GM23338 (cell line): Measurements from ENCODE around the gene FUT8. TPM values are rescaled to one million over a fixed set of nuclear protein-coding genes. Genes with fewer than 3 reads are reported as not detected.

Experiments used
- ATAC-seq: fragments of 200-7000 bp; cut with Tn5 transposase; 3 replicates; pipeline ENCODE4 v1.9.1; 2020
- DNase-seq: peaks from one replicate; pipeline ENCODE4 v3.0.0-alpha.2; 2015; ENCODE audit warnings: low spot score
- H2AFZ ChIP-seq: fragments of 200-600 bp; sonication (generic); 2 replicates; pipeline ENCODE4 v1.8.0; 2016; ENCODE audit warnings: antibody characterized with exemption, mild to moderate bottlenecking, moderate library complexity
- H3F3A ChIP-seq: fragments of 200-600 bp; sonication (generic); replicated peaks from 2 replicates; pipeline ENCODE4 v1.8.0; 2017; ENCODE audit warnings: antibody characterized with exemption, mixed run types, low read depth
- H3K27ac ChIP-seq: fragments of 200-600 bp; sonication (generic); 2 replicates; pipeline ENCODE4 v1.6.1; 2016; ENCODE audit warnings: low read depth
- H3K27me3 ChIP-seq: fragments of 200-600 bp; sonication (generic); 2 replicates; pipeline ENCODE4 v1.8.0; 2016; ENCODE audit warnings: mild to moderate bottlenecking, mixed run types, moderate library complexity; ENCODE audit not compliant: insufficient read depth
- H3K36me3 ChIP-seq: fragments of 200-600 bp; sonication (generic); 2 replicates; pipeline ENCODE4 v1.8.0; 2016; ENCODE audit warnings: mild to moderate bottlenecking; ENCODE audit not compliant: insufficient read depth
- H3K4me1 ChIP-seq: fragments of 200-600 bp; sonication (generic); 2 replicates; pipeline ENCODE4 v1.8.0; 2016; ENCODE audit warnings: mild to moderate bottlenecking, moderate library complexity; ENCODE audit not compliant: insufficient read depth
- H3K4me2 ChIP-seq: fragments of 200-600 bp; sonication (generic); 2 replicates; pipeline ENCODE4 v1.7.1; 2017; ENCODE audit warnings: mixed run types
- H3K4me3 ChIP-seq: fragments of 200-600 bp; sonication (generic); 2 replicates; pipeline ENCODE4 v1.6.1; 2016; ENCODE audit warnings: mixed run types
- H3K79me2 ChIP-seq: fragments of 200-600 bp; sonication (generic); replicated peaks from 2 replicates; pipeline ENCODE4 v1.8.0; 2017; ENCODE audit warnings: mild to moderate bottlenecking; ENCODE audit not compliant: insufficient read depth
- H3K9me2 ChIP-seq: fragments of 200-600 bp; sonication (generic); 2 replicates; pipeline ENCODE4 v1.8.0; 2017; ENCODE audit not compliant: insufficient read depth
- H4K20me1 ChIP-seq: fragments of 200-600 bp; sonication (generic); replicated peaks from 2 replicates; pipeline ENCODE4 v1.8.0; 2017; ENCODE audit warnings: mild to moderate bottlenecking; ENCODE audit not compliant: insufficient read depth
- H3K27ac Mint-ChIP-seq: 2 replicates; pipeline ENCODE4 v1.8.0; 2020; ENCODE audit warnings: inconsistent platforms, mild to moderate bottlenecking, moderate library complexity, mixed read lengths
- H3K27me3 Mint-ChIP-seq: 3 replicates; pipeline ENCODE4 v1.8.0; 2022; ENCODE audit warnings: low read depth, mild to moderate bottlenecking, moderate library complexity, mixed read lengths, inconsistent platforms; ENCODE audit not compliant: insufficient read depth, poor library complexity
- H3K36me3 Mint-ChIP-seq: 3 replicates; pipeline ENCODE4 v1.8.0; 2021; ENCODE audit warnings: low read depth, mild to moderate bottlenecking, inconsistent platforms, moderate library complexity, mixed read lengths
- H3K4me1 Mint-ChIP-seq: 3 replicates; pipeline ENCODE4 v1.8.0; 2020; ENCODE audit warnings: mild to moderate bottlenecking, inconsistent platforms, mixed read lengths
- H3K4me3 Mint-ChIP-seq: 3 replicates; pipeline ENCODE4 v1.8.0; 2021; ENCODE audit warnings: moderate library complexity, mild to moderate bottlenecking, inconsistent platforms, mixed read lengths
- H3K9me3 Mint-ChIP-seq: 3 replicates; pipeline ENCODE4 v1.8.0; 2020; ENCODE audit warnings: moderate library complexity, mild to moderate bottlenecking, inconsistent platforms, mixed read lengths
- CREB1 ChIP-seq: fragments of 250-450 bp; sonication (Bioruptor Pico); IDR thresholded peaks from 2 replicates; pipeline ENCODE4 v1.5.0; 2020; ENCODE audit warnings: low read depth, mild to moderate bottlenecking, moderate library complexity
- EZH2 ChIP-seq: fragments of 200-600 bp; sonication (generic); IDR thresholded peaks from one replicate; pipeline ENCODE4 v1.8.0; 2017; ENCODE audit warnings: antibody characterized with exemption, mild to moderate bottlenecking, low read depth; ENCODE audit not compliant: unreplicated experiment
- EZH2phosphoT487 ChIP-seq: fragments of 200-600 bp; sonication (generic); IDR thresholded peaks from one replicate; pipeline ENCODE4 v1.8.1; 2018; ENCODE audit warnings: antibody characterized with exemption; ENCODE audit not compliant: unreplicated experiment
- JUNB ChIP-seq: IDR thresholded peaks from one replicate; pipeline ENCODE4 v1.6.1; 2016; ENCODE audit warnings: antibody characterized with exemption; ENCODE audit not compliant: unreplicated experiment
- POLR2AphosphoS5 ChIP-seq: IDR thresholded peaks from 2 replicates; pipeline ENCODE4 v1.6.1; 2016; ENCODE audit warnings: antibody characterized with exemption, low read depth
- STAT1 ChIP-seq: IDR thresholded peaks from one replicate; pipeline ENCODE4 v1.6.1; 2016; ENCODE audit warnings: antibody characterized with exemption; ENCODE audit not compliant: unreplicated experiment
- ZNF114 ChIP-seq: fragments of 250-450 bp; sonication (Bioruptor Pico); IDR thresholded peaks from 2 replicates; pipeline ENCODE4 v1.5.0; 2020; ENCODE audit warnings: mild to moderate bottlenecking, moderate library complexity
- ZNF331 ChIP-seq: fragments of 250-450 bp; sonication (Bioruptor Pico); IDR thresholded peaks from 2 replicates; pipeline ENCODE4 v1.5.0; 2020; ENCODE audit warnings: low read depth, mild to moderate bottlenecking, moderate library complexity
- polyA plus RNA-seq: library from polyadenylated mRNA; unstranded; fragments of >200 nt; fragmentation: Nextera tagmentation; extraction: Ambion mirVana; gene quantifications from 2 replicates; pipeline ENCODE4 v1.2.1, GENCODE V29; 2016
- total RNA-seq: library from RNA; depleted of rRNA; stranded (reverse); fragments of >200 nt; shearing (Covaris generic); gene quantifications from 2 replicates; pipeline ENCODE4 v1.2.3, GENCODE V29; 2014
- TF ChIP-seq, protein P1 (sequence below): fragments of 250-450 bp; sonication (Bioruptor Pico); IDR thresholded peaks from 2 replicates; pipeline ENCODE4 v1.5.0; 2020; ENCODE audit warnings: mild to moderate bottlenecking, moderate library complexity
- TF ChIP-seq, protein P2 (sequence below): IDR thresholded peaks from 2 replicates; pipeline ENCODE4 v1.6.1; 2016; ENCODE audit warnings: antibody characterized with exemption
- TF ChIP-seq, protein P3 (sequence below), 2 experiments: fragments of 200-600 bp in 1 of 2; sonication (generic) in 1 of 2; conservative IDR thresholded peaks; 2 replicates each; pipeline versions ENCODE4 v1.5.1 to v1.6.1; 2016 to 2017; ENCODE audit warnings: antibody characterized with exemption in 2 of 2, low read depth in 2 of 2, mild to moderate bottlenecking in 2 of 2, moderate library complexity in 1 of 2
- TF ChIP-seq, protein P4 (sequence below): IDR thresholded peaks from one replicate; pipeline ENCODE4 v1.6.1; 2018; ENCODE audit warnings: antibody characterized with exemption; ENCODE audit not compliant: unreplicated experiment

Gene FUT8
- total and polyA plus RNA-seq, 2 experiments from 2014 or later, result 8.2 to 23.2 TPM

DNA sequence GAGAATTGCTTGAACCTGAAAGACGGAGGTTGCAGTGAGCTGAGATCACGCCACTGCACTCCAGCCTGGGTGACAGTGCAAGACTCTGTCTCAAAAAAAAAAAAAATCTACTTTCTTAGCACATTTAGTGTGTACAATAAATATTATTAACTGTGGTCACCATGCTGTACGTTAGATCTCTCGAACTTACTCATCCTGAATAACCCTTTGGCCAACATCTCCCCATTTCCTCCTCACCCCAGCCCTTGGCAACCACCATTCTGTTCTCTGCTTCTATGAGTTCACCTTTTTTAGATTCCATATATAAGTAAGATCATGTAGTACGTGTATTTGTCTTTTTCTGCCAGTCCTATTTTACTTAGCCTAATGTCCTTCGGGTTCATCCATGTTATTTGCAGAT lies 13.4 kb downstream of the FUT8 start:
- Histone ChIP-seq H3K4me3 (no peak overlapping the region), H3K27ac (no peak overlapping the region), H3K79me2 (peaks cover 21% of the 10 kb centered on the region; the same call in 1 of the 2 replicates), H3K27me3 (no peaks in the 10 kb centered on the region), H3K36me3 (no peaks in the 10 kb centered on the region), H2AFZ (no peak overlapping the region), H3K4me1 (no peaks in the 10 kb centered on the region), H3K4me2 (no peak overlapping the region), H3K9me2 (no peaks in the 10 kb centered on the region), H4K20me1 (no peaks in the 10 kb centered on the region), H3F3A (no peaks in the 10 kb centered on the region)
- Mint-ChIP-seq H3K4me3 (no peak overlapping the region), H3K27me3 (peaks cover 1% of the 10 kb centered on the region), H3K9me3 (no peaks in the 10 kb centered on the region), H3K36me3 (no peaks in the 10 kb centered on the region), H3K27ac (no peak overlapping the region), H3K4me1 (peaks cover 2% of the 10 kb centered on the region)
- ATAC-seq (no peak), DNase-seq (no peak)
- no peak for TF ChIP-seq ZNF114 (CRISPR knock-in tag)
- TF ChIP-seq, protein P1, sequence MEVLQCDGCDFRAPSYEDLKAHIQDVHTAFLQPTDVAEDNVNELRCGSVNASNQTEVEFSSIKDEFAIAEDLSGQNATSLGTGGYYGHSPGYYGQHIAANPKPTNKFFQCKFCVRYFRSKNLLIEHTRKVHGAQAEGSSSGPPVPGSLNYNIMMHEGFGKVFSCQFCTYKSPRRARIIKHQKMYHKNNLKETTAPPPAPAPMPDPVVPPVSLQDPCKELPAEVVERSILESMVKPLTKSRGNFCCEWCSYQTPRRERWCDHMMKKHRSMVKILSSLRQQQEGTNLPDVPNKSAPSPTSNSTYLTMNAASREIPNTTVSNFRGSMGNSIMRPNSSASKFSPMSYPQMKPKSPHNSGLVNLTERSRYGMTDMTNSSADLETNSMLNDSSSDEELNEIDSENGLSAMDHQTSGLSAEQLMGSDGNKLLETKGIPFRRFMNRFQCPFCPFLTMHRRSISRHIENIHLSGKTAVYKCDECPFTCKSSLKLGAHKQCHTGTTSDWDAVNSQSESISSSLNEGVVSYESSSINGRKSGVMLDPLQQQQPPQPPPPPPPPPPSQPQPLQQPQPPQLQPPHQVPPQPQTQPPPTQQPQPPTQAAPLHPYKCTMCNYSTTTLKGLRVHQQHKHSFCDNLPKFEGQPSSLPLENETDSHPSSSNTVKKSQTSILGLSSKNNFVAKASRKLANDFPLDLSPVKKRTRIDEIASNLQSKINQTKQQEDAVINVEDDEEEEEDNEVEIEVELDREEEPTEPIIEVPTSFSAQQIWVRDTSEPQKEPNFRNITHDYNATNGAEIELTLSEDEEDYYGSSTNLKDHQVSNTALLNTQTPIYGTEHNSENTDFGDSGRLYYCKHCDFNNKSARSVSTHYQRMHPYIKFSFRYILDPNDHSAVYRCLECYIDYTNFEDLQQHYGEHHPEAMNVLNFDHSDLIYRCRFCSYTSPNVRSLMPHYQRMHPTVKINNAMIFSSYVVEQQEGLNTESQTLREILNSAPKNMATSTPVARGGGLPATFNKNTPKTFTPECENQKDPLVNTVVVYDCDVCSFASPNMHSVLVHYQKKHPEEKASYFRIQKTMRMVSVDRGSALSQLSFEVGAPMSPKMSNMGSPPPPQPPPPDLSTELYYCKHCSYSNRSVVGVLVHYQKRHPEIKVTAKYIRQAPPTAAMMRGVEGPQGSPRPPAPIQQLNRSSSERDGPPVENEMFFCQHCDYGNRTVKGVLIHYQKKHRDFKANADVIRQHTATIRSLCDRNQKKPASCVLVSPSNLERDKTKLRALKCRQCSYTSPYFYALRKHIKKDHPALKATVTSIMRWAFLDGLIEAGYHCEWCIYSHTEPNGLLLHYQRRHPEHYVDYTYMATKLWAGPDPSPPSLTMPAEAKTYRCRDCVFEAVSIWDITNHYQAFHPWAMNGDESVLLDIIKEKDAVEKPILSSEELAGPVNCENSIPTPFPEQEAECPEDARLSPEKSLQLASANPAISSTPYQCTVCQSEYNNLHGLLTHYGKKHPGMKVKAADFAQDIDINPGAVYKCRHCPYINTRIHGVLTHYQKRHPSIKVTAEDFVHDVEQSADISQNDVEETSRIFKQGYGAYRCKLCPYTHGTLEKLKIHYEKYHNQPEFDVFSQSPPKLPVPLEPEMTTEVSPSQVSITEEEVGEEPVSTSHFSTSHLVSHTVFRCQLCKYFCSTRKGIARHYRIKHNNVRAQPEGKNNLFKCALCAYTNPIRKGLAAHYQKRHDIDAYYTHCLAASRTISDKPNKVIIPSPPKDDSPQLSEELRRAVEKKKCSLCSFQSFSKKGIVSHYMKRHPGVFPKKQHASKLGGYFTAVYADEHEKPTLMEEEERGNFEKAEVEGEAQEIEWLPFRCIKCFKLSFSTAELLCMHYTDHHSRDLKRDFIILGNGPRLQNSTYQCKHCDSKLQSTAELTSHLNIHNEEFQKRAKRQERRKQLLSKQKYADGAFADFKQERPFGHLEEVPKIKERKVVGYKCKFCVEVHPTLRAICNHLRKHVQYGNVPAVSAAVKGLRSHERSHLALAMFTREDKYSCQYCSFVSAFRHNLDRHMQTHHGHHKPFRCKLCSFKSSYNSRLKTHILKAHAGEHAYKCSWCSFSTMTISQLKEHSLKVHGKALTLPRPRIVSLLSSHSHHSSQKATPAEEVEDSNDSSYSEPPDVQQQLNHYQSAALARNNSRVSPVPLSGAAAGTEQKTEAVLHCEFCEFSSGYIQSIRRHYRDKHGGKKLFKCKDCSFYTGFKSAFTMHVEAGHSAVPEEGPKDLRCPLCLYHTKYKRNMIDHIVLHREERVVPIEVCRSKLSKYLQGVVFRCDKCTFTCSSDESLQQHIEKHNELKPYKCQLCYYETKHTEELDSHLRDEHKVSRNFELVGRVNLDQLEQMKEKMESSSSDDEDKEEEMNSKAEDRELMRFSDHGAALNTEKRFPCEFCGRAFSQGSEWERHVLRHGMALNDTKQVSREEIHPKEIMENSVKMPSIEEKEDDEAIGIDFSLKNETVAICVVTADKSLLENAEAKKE (CRISPR knock-in tag), result no peak
- TF ChIP-seq CREB1 (CRISPR knock-in tag), result no peak
- TF ChIP-seq, protein P2, sequence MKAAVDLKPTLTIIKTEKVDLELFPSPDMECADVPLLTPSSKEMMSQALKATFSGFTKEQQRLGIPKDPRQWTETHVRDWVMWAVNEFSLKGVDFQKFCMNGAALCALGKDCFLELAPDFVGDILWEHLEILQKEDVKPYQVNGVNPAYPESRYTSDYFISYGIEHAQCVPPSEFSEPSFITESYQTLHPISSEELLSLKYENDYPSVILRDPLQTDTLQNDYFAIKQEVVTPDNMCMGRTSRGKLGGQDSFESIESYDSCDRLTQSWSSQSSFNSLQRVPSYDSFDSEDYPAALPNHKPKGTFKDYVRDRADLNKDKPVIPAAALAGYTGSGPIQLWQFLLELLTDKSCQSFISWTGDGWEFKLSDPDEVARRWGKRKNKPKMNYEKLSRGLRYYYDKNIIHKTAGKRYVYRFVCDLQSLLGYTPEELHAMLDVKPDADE, result no peak
- TF ChIP-seq, protein P3, sequence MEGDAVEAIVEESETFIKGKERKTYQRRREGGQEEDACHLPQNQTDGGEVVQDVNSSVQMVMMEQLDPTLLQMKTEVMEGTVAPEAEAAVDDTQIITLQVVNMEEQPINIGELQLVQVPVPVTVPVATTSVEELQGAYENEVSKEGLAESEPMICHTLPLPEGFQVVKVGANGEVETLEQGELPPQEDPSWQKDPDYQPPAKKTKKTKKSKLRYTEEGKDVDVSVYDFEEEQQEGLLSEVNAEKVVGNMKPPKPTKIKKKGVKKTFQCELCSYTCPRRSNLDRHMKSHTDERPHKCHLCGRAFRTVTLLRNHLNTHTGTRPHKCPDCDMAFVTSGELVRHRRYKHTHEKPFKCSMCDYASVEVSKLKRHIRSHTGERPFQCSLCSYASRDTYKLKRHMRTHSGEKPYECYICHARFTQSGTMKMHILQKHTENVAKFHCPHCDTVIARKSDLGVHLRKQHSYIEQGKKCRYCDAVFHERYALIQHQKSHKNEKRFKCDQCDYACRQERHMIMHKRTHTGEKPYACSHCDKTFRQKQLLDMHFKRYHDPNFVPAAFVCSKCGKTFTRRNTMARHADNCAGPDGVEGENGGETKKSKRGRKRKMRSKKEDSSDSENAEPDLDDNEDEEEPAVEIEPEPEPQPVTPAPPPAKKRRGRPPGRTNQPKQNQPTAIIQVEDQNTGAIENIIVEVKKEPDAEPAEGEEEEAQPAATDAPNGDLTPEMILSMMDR (conservative IDR thresholded peaks at IDR 0.05; ENCODE audit: low read depth in 2 of 2), result no peak
- TF ChIP-seq POLR2AphosphoS5, result no peak
- TF ChIP-seq, protein P4, sequence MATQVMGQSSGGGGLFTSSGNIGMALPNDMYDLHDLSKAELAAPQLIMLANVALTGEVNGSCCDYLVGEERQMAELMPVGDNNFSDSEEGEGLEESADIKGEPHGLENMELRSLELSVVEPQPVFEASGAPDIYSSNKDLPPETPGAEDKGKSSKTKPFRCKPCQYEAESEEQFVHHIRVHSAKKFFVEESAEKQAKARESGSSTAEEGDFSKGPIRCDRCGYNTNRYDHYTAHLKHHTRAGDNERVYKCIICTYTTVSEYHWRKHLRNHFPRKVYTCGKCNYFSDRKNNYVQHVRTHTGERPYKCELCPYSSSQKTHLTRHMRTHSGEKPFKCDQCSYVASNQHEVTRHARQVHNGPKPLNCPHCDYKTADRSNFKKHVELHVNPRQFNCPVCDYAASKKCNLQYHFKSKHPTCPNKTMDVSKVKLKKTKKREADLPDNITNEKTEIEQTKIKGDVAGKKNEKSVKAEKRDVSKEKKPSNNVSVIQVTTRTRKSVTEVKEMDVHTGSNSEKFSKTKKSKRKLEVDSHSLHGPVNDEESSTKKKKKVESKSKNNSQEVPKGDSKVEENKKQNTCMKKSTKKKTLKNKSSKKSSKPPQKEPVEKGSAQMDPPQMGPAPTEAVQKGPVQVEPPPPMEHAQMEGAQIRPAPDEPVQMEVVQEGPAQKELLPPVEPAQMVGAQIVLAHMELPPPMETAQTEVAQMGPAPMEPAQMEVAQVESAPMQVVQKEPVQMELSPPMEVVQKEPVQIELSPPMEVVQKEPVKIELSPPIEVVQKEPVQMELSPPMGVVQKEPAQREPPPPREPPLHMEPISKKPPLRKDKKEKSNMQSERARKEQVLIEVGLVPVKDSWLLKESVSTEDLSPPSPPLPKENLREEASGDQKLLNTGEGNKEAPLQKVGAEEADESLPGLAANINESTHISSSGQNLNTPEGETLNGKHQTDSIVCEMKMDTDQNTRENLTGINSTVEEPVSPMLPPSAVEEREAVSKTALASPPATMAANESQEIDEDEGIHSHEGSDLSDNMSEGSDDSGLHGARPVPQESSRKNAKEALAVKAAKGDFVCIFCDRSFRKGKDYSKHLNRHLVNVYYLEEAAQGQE, result no peak
- TF ChIP-seq JUNB, result no peak
- no peak for TF ChIP-seq ZNF331 (CRISPR knock-in tag)
- TF ChIP-seq EZH2, result no peak
- no peak for TF ChIP-seq STAT1
- no peak for TF ChIP-seq EZH2phosphoT487
